ENCODE results near the gene NKPD1.

Gene NKPD1

GRCh38 chr19:45154064-45154827 lies 6.5 kb downstream of the NKPD1 start:
- no peak for DNase-seq (ENCODE audit: low read depth in 4 of 4, low spot score in 1 of 4)

DNA sequence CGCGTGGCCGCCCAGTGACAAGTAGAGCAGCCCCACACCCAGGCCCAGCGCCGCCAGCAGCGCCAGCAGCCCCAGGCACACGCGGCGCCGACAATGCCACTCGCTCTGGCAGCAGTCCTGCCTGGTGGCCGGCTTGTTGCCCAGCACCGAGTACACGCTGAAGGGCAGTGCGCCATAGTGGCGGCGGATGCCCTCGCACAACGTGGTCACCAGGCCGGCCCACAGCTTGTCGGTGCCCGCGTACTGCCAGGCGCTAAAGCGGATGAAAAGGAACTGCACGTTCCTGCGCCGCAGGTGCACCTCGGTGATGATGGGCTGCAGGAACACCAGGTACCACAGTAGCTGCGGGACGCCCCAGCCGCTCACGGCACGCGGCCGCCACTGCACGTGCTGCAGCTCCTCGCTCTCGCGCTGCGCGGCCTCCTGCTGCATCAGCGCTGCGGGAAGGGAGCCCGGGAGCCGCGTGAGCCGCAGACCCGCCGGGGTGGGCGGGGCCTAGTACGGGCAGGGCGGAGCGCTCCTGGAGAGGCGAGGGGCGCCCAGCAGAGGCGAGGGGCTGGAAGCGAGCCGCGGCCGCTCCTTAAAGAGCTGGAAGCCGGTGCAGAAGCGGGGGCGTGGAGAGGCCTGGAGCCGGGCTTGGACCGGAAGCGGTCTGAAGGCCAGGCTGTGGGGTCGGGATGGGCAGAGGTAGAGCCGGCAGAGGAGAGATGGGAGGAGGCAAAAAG lies 7.3 kb downstream of the NKPD1 start:
- DNase-seq (ENCODE audit: low read depth in 4 of 4, low spot score in 1 of 4), result peak in 1 of 4 experiments; percentile 14

DNA sequence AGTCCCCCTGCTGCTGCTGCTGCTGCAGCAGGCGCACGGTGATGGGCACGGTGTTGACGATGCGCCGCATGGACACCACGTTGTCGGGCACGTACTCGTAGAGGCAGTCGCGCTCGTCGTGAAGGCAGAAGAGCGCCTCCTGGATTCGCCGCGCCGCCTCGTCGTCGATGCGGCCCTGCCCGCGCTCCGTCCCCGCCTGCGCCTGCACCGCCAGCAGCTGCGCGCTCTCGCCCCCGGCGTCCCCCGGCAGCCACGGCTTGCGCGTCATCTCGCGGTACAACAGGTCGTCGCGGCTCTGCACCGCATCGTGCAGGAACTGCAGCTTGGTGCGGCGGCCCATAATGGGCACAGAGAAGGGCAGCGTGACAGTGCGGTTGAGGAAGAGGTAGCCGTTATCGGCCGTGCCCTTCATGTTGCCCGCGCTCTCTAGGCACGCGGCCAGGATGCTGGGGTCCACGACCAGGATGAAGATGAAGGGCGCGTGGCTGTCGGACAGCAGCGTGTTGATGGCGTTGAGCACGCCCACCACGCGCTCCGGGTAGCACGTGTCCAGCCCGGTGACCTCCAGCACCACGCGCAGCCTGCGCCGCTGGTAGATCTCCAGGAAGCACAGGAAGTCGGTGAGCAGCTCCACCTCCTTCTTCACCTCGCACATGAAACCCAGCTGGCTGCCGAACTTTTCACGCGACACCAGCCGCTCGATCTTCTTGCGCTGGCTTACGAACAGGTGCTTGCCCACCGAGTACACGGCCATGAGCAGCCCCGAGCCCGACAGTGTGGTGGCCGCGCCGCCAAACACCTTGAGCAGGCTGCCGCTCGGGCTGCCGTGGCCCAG lies 8.1 kb downstream of the NKPD1 start:
- no peak for DNase-seq (ENCODE audit: low read depth in 4 of 4, low spot score in 1 of 4)

- DNase-seq (ENCODE audit: low read depth in 4 of 4, low spot score in 1 of 4), result no peak
These were observed 8.8 kb downstream of the NKPD1 start for GRCh38 chr19:45151821-45152503.

DNA sequence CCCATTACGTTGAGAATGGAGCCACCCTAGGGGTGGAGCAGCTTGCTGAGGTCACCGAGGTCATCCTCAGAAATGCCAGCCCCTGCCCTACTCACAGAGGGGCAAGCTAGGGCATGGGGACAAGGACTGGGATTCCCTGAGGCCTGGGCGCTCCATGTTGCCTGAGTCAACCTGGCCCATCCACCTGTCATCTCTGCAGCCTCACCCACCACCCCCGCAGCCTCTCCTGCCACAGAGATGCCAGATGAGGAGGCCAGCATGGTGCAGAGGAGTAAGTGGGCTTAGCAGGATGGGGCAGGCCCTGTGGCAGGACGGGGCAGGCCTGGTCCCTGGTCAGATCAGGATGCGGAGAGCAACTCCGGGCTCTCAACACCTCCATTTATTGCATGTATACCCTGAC lies 9.5 kb downstream of the NKPD1 start:
- DNase-seq (ENCODE audit: low read depth in 4 of 4, low spot score in 1 of 4), result no peak

GRCh38 chr19:45150751-45151281 lies 10.0 kb downstream of the NKPD1 start:
- no peak for DNase-seq (ENCODE audit: low read depth in 4 of 4, low spot score in 1 of 4)

DNA sequence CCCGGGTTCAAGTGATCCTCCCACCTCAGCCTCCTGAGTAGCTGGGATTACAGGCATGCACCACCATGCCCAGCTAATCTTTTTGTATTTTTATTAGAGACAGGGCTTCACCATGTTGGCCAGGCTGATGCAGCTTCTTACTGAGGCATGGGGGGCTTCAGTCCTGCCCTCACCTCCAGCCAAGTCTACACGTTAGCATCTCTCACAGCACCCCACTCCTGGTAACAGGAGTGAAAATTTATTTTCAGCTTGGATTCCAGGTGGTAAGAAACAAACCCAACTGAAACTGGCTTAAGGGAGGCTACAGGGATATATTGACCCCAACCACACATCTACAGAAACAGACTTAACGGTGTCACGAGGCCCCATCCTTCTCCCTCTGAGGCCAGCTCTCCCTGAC lies 10.6 kb downstream of the NKPD1 start:
- DNase-seq (ENCODE audit: low read depth in 4 of 4, low spot score in 1 of 4), result no peak

DNA sequence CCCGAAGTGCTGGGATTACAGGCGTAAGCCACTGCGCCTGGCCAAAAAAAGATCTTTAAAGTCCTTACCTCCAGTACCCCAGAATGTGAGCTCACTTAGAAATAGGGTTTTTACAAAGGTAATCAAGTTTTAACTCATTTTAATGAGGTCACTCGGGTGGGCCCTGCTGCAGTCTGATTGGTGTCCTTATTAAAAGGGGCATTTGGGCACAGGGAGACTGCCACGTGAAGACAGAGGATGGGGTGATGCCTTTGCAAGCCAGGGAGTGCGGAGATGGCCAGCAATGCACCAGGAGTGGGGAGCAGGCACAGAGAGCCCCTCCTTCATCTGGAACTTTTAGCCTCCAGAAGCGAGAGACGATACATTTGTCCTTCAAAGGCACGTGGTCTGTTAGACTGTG lies 11.7 kb downstream of the NKPD1 start:
- DNase-seq (ENCODE audit: low read depth in 4 of 4, low spot score in 1 of 4), result no peak

DNA sequence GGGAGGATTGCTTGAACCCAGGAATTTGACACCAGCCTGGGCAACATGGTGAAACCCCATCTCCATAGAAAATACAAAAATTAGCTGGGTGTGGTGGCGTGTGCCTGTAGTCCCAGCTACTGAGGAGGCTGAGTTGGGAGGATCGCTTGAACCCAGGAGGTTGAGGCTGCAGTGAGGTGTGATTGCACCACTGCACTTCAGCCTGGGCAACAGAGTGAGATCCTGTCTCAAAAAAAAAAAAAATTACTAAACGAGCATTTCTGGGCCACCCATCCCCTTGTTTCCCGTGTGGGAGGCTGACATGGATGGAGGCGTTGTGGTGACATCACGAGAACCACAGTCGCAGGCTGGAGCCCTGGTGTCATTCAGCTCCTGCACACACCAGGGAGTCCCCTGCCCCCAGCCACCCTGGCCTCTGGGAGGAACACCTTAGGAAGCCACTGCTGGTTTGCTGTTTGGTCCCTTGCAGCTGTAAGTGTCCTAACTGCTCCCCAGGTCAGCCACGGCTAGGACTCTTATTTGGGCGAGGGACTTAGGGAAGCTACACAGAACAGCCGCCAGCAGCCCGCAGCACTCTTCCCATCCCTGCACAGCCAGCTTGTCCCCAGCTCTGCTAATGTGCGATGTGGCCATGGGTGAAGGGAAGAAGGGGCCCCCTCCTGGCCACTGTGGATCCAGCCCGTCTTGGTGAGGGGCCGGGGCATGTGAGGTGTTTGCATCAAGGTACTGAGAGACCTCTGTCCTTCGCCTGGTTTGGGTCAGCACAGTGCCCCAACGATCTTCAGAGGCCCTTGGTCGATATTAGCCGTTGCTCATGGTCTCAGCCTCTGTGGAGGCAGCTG lies 12.7 kb downstream of the NKPD1 start:
- DNase-seq (ENCODE audit: low read depth in 4 of 4, low spot score in 1 of 4), result no peak

GRCh38 chr19:45146741-45147205 lies 14.0 kb downstream of the NKPD1 start:
- DNase-seq (ENCODE audit: low read depth in 4 of 4, low spot score in 1 of 4), result no peak

DNA sequence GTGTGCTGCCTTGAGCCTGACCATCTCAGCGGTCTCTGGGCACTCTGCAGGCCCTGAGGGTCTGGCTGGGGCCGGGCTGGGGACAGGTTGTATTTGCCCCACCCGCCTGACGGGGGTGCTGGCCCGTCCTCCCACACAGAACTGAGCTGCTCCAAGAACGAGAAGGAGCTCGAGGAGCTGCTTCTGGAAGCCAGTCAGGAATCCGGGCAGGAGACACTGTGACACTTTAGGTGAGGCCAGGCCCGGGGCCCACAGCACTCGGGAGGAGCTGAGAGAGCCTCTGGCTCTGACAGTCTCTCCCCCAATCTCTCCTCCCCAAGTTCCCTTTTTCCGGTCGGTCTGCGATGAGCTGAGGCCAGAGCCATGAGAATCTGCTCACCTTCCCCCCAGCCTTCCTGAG lies 14.5 kb downstream of the NKPD1 start:
- no peak for DNase-seq (ENCODE audit: low read depth in 4 of 4, low spot score in 1 of 4)

DNA sequence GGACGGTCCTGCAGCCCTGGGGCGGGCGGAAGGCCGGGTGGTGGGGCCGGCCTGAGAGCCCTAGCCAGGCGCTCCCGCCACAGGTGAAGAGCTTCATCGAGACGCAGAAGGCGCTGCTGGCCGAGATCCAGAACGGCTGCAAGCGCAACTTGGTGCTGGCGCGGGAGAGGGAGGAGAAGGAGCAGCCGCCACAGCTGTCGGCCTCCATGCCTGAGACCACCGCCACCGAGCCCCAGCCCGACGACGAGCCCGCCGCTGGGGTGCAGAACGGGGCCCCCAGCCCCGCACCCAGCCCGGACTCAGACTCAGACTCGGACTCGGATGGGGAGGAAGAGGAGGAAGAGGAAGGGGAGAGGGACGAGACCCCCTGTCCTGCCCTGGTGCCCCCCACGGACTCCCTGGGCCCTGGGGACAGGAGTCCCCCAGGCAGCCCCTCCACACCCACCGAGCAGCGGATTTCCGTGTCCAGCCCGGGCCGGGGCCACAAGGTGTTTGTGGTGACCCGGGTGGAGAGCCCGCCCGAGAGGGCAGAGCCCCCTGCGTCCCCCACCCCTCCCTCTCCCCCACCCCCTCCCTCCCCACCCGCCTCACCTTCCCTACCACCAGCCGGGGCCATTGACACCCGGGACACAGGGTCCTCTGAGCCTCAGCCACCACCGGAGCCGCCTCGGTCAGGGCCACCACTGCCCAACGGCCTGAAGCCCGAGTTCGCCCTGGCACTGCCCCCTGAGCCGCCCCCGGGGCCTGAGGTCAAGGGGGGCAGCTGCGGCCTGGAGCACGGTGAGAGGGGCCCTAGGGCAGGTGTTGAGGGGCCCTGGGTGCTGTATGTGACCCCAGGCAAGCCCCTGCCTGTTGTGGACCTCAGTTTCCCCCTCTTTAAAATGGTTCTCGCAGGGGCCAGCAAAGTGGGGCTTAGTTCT lies 15.3 kb downstream of the NKPD1 start:
- DNase-seq (ENCODE audit: low read depth in 4 of 4, low spot score in 1 of 4), result no peak

- DNase-seq (ENCODE audit: low read depth in 4 of 4, low spot score in 1 of 4), result no peak
These were observed 16.1 kb downstream of the NKPD1 start for GRCh38 chr19:45144431-45145269.

DNA sequence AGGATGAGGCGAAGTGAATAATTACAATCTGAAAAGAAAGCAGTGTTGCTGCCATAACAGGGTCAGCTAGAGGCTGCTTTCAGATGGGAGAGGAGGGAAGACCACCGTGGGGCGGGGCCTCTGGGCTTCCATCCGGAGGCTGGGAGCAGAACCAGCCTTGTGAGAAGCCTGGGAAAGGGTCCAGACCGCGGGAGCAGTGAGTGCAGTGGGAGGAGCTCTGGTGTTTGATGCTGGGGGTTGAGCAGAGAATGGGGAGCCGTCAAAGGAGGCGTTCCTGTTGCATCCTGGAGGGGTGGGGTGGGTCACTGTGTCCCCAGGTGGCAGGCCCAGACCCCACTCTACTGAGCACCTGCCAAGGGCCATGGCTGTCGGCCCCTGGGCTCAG lies 18.1 kb downstream of the NKPD1 start:
- no peak for DNase-seq (ENCODE audit: low read depth in 4 of 4, low spot score in 1 of 4)

DNA sequence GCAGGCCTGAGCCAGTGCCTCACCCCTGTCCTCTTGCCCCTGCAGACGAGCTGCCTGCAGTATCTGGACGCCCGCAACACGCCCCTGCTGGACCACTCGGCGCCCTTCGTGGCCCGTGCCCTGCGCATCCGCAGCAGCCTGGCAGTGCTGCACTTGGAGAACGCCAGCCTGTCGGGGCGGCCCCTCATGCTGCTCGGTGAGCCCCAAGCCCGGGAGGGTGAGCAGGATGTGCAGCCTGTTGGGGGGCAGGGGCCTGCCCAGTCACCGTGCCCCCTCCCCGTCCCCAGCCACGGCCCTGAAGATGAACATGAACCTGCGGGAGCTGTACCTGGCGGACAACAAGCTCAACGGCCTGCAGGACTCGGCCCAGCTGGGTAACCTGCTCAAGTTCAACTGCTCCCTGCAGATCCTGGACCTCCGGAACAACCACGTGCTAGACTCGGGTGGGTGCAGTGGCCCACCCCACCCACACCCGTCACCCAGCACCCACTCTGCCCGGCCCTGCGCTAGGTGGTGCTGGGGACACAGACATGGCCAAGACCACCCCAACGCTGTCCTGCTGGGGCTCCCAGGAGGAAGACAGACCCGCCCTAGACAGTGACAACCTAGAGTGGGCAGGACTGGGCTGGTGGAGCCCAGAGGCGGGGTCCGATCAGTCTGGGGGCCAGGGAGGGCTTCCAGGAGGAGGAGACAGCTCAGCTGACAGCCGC lies 18.6 kb downstream of the NKPD1 start:
- no peak for DNase-seq (ENCODE audit: low read depth in 4 of 4, low spot score in 1 of 4)

- no peak for DNase-seq (ENCODE audit: low read depth in 4 of 4, low spot score in 1 of 4)
These were observed 19.4 kb downstream of the NKPD1 start for GRCh38 chr19:45141203-45141900.

GRCh38 chr19:45140533-45140932 lies 20.2 kb downstream of the NKPD1 start:
- DNase-seq (ENCODE audit: low read depth in 4 of 4, low spot score in 1 of 4), result no peak
